Tibial artery (tissue), 4 donors: Measurements from ENCODE around the gene RALGDS.
"Not testable (repeated sequence)": the region's sequence is repeated elsewhere in the genome, so short reads cannot be mapped to it uniquely, and the experiment has no call there.

ENCODE experiments used
- DNase-seq, 2 donors: peaks; one replicate each; pipeline ENCODE4 v3.0.0-alpha.2; 2019
- H3K27ac ChIP-seq, 2 donors: fragments of 200-600 bp; sonication (generic) in 1 of 2; 1 replicate in 1 of 2; 2 replicates in 1 of 2; pipeline ENCODE4 v1.5.1; 2018 to 2019; ENCODE audit warnings: mild to moderate bottlenecking in 1 of 2
- H3K27me3 ChIP-seq, 2 donors: fragments of 200-600 bp; sonication (generic) in 1 of 2; one replicate each; pipeline versions ENCODE4 v1.5.1 to v1.6.0; 2016 to 2019
- H3K36me3 ChIP-seq, 3 donors: fragments of 200-600 bp; sonication (generic) in 2 of 3; one replicate each; pipeline ENCODE4 v1.5.1; 2016 to 2019; ENCODE audit warnings: mild to moderate bottlenecking in 2 of 3
- H3K4me1 ChIP-seq, 4 donors: fragments of 200-600 bp; sonication (generic) in 2 of 4; 1 replicate in 3 of 4; 2 replicates in 1 of 4; pipeline ENCODE4 v1.5.1; 2016 to 2019
- H3K4me3 ChIP-seq, 2 donors: fragments of 200-600 bp; sonication (generic) in 1 of 2; 1 replicate in 1 of 2; 2 replicates in 1 of 2; pipeline ENCODE4 v1.5.1; 2018 to 2019; ENCODE audit warnings: mild to moderate bottlenecking in 2 of 2
- H3K9me3 ChIP-seq, 3 donors: fragments of 200-600 bp; sonication (generic) in 1 of 3; one replicate each; pipeline ENCODE4 v1.5.1; 2016 to 2019
- intact Hi-C: fragments of 100-400 bp; cut with DNase I; formaldehyde crosslinking; loops from one replicate; pipeline ENCODE4 v1.15.0; 2023; ENCODE audit warnings: low total_unique reads
- TF ChIP-seq, protein P1 (sequence below), 2 experiments: fragments of 200-600 bp in 1 of 2; fragments of 450-650 bp in 1 of 2; IDR thresholded peaks; one replicate each; pipeline ENCODE4 v1.5.1; 2017 to 2019; ENCODE audit warnings: antibody characterized with exemption in 2 of 2, mild to moderate bottlenecking in 1 of 2, moderate library complexity in 1 of 2

Gene RALGDS

DNA sequence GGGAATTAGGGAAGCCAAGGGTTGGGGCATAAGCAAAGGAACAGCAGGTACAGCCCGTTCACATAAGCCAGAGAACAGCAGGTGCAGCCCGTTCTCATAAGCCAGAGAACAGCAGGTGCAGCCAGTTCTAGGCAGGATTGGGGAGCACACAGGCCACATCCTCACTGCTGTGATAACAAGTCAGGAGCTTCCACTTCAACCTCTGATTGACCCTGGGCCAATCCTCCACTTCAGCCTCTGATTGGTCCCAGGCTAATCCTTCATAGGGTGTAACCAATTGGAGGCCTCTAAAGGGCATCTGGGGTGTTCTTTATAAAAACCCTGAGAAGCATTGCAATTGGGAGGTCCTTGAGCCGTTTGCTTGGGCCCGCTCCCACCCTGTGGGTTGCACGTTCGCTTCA is 31.8 kb downstream of the RALGDS start:
- H3K36me3 ChIP-seq, result no peaks in the 10 kb centered on the region
- peak in 1 of 2 donors; percentile 15 for DNase-seq
- H3K9me3 ChIP-seq, result no peaks in the 10 kb centered on the region
- no peaks in the 10 kb centered on the region for H3K4me1 ChIP-seq
- H3K27ac ChIP-seq, result no peak overlapping the region
- H3K4me3 ChIP-seq, result no peak overlapping the region
- no peaks in the 10 kb centered on the region for H3K27me3 ChIP-seq
- intact Hi-C loops, result no loop called here
- TF ChIP-seq, protein P1, sequence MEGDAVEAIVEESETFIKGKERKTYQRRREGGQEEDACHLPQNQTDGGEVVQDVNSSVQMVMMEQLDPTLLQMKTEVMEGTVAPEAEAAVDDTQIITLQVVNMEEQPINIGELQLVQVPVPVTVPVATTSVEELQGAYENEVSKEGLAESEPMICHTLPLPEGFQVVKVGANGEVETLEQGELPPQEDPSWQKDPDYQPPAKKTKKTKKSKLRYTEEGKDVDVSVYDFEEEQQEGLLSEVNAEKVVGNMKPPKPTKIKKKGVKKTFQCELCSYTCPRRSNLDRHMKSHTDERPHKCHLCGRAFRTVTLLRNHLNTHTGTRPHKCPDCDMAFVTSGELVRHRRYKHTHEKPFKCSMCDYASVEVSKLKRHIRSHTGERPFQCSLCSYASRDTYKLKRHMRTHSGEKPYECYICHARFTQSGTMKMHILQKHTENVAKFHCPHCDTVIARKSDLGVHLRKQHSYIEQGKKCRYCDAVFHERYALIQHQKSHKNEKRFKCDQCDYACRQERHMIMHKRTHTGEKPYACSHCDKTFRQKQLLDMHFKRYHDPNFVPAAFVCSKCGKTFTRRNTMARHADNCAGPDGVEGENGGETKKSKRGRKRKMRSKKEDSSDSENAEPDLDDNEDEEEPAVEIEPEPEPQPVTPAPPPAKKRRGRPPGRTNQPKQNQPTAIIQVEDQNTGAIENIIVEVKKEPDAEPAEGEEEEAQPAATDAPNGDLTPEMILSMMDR (IDR thresholded peaks at IDR 0.05), result no peak

DNA sequence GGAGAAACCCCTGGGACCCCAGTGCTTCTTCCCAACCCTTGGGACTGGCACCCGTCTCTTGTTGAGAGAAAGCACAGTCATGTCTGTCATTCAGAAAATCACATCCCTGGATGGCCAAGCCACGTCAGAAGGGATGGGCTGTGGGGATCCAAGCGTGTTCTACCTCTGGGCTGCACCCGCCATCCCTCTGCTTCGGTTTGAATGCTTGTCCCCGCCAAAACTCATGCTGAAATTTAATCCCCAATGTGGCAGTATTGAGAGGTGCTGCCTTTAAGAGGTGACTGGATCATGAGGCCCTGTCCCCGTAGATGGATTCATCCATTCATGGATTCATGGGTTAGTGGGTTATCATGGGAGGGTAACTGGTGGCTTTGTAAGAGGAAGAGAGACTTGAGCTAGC is 32.3 kb downstream of the RALGDS start:
- TF ChIP-seq, protein P1 (IDR thresholded peaks at IDR 0.05), result no peak
- intact Hi-C loops, result no loop called here

DNA sequence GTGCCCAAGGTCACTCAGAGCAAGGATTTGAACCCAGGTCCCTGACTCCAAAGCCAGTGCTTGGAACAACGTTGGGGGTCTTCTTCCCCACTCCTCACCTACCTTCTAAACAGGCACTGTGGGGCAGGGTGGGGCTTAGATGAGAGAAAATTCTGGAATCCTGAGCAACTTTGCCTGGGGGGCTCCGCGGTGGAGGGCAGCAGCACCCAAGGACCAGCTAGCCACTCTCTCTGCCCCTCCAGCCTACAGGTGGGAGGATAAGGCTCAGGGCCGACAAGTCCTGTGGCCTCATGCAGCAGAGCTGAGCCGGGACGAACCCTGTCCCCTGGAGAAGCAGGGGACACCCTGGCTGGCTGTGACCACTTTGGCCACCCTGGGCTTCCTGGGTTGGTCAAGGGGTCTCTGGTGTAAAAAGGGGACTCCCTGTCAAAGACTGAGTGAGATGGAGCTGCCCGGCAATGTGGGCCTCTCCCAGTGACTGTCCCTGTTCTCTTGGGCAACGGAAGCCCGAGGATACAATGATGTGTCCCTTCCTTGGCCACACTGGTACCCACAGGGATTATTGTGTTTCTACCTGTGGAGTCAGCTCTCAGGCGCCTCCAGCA is 32.8 kb downstream of the RALGDS start:
- no peaks in the 10 kb centered on the region for H3K9me3 ChIP-seq

More for the DNA sequence above, 32.3 kb downstream of the RALGDS start:
- Histone ChIP-seq H3K27ac (no peak overlapping the region), H3K4me3 (no peak overlapping the region), H3K36me3 (no peaks in the 10 kb centered on the region), H3K27me3 (no peaks in the 10 kb centered on the region), H3K9me3 (no peaks in the 10 kb centered on the region), H3K4me1 (no peaks in the 10 kb centered on the region)
- no peak for DNase-seq

DNA sequence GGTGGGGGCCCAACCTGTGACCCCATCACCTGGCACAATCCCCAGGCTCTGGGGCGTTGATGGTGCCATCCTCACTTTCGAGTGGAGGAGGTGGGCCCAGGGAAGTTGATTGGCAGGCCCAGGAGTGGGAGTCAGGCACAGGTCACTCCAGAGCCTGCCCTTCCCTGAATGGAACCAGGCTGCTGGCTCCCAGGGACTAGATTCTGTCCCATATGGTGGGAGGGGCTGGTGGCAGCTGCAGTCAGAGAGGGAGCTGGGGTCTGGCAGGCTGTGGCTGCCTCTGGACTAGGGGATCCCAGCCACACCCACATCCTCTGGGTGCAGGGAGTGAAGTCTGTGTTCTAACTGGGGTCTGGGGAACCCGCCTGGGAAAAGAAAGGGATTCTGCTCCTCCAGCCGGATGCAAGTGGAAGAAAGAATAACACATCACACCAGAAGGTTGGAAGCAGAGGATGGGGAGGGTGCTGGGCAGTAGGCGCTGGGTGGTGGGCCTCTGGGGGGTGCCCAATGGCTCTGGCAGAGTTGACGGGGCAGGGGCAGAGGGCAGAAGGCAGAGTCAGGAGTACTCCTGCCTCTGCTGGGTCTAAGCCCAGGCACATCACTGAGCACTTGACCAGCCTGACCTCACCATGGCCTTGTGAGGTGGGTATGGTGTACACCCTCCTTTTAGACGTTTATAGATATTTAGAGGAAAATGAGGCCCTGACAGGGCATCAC is 33.5 kb downstream of the RALGDS start:
- Histone ChIP-seq H3K9me3 (no peaks in the 10 kb centered on the region), H3K27me3 (no peaks in the 10 kb centered on the region), H3K27ac (no peak overlapping the region), H3K36me3 (no peaks in the 10 kb centered on the region), H3K4me1 (no peaks in the 10 kb centered on the region), H3K4me3 (no peak overlapping the region)
- DNase-seq, result peak in 1 of 2 donors; percentile 48
- intact Hi-C loops, result loop anchor here (1.0 kb wide), 1 partner anchor 17 kb away; no protein-coding TSS in a partner anchor
- TF ChIP-seq, protein P1 (IDR thresholded peaks at IDR 0.05), result no peak

More for the DNA sequence above, 32.8 kb downstream of the RALGDS start:
- Histone ChIP-seq H3K27ac (no peak overlapping the region), H3K4me1 (no peaks in the 10 kb centered on the region), H3K27me3 (no peaks in the 10 kb centered on the region), H3K36me3 (no peaks in the 10 kb centered on the region), H3K4me3 (no peak overlapping the region)
- peak in 1 of 2 donors; percentile 51 for DNase-seq
- intact Hi-C loops, result no loop called here
- TF ChIP-seq, protein P1 (IDR thresholded peaks at IDR 0.05), result no peak

DNA sequence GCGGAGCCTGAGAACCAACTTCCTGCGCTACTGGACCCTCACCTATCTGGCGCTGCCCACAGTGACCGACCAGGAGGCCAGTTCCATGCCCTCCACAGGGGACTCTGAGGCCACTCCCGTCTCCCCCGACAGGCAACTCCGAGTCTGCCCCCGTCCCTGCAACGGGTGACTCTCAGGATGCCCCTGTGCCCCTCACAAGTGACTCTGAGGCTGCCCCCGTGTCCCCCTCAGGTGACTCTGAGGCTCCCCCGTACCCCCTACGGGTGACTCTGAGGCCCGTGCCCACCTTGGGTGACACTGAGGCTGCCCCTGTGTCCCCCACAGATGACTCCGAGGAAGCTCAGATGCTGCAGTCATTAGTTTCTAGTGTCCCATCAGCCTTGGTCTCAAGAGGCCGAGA is 34.1 kb downstream of the RALGDS start:
- Histone ChIP-seq H3K27ac (no peak overlapping the region), H3K4me1 (no peaks in the 10 kb centered on the region)
- DNase-seq, result no peak

DNA sequence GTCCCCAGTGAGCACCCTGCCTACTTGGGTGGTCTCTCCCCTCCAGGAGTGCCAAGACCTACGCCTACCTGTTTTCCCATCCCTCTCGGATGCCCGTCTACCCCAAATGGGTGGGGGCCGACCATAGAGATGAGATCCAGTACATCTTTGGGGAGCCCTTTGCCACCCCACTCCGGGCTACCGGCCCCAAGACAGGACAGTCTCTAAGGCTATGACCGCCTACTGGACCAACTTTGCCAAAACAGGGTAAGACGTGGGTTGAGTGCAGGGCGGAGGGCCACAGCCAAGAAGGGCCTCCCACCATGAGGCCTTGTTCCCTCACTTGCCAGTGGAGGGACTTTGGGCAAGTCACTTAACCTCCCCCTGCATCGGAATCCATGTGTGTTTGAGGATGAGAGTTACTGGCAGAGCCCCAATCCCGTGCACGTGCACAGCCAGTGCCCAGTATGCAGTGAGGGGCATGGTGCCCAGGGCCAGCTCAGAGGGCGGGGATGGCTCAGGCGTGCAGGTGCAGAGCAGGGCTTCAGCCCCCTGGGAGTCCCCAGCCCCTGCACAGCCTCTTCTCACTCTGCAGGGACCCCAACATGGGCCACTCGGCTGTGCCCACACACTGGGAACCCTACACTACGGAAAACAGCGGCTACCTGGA is 34.7 kb downstream of the RALGDS start:
- H3K27me3 ChIP-seq, DNase-seq, H3K4me1 ChIP-seq, H3K27ac ChIP-seq, H3K9me3 ChIP-seq, H3K4me3 ChIP-seq, intact Hi-C loops, H3K36me3 ChIP-seq: not testable (repeated sequence)

More for the DNA sequence above, 34.1 kb downstream of the RALGDS start:
- Histone ChIP-seq H3K9me3 (no peaks in the 10 kb centered on the region), H3K4me3 (no peak overlapping the region), H3K36me3 (no peaks in the 10 kb centered on the region), H3K27me3 (no peaks in the 10 kb centered on the region)
- intact Hi-C loops, result loop anchor here (1.0 kb wide), 1 partner anchor 17 kb away; no protein-coding TSS in a partner anchor
- TF ChIP-seq, protein P1 (IDR thresholded peaks at IDR 0.05), result no peak

DNA sequence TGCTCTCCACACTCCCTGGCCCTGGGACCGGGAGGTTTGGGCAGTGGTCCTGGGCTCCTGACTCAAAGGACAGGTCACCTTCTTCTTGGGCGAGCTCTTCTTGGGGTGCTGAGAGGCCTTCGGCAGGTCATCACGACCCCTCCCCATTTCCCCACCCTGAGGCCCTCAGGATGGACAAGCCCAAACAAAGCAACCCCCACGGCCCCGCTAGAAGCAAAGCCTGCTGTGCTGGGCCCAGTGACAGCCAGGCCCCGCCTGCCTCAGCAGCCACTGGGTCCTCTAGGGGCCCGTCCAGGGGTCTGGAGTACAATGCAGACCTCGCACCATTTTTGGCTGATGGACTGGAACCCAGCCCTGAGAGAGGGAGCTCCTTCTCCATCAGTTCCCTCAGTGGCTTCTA is 37.4 kb downstream of the RALGDS start:
- intact Hi-C loops, DNase-seq: not testable (repeated sequence)

DNA sequence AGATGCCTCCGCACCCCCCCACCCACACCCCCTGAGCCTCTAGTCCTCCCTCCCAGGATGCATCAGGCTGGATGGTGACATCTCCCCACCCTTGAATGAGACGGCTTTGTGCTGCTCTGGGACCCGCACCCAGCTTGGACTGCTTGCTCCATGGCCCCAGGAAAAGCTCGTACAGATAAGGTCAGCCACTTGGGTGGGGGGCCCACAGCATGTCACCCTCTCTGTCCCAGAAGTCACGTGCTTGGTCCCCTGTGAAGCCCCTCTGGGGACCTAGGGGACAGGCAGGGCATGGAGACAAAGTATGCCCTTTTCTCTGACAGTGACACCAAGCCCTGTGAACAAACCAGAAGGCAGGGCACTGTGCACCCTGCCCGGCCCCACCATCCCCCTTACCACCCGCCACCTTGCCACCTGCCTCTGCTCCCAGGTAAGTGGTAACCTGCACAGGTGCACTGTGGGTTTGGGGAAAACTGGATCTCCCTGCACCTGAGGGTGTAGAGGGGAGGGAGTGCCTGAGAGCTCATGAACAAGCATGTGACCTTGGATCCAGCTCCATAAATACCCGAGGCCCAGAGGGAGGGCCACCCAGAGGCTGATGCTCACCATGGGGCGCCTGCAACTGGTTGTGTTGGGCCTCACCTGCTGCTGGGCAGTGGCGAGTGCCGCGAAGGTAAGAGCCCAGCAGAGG is 38.9 kb downstream of the RALGDS start:
- H3K9me3 ChIP-seq, intact Hi-C loops, DNase-seq, H3K4me3 ChIP-seq, H3K4me1 ChIP-seq, H3K27me3 ChIP-seq, H3K27ac ChIP-seq, H3K36me3 ChIP-seq: not testable (repeated sequence)

More for the DNA sequence above, 37.4 kb downstream of the RALGDS start:
- H3K36me3 ChIP-seq, H3K9me3 ChIP-seq, H3K4me1 ChIP-seq, H3K27ac ChIP-seq, H3K27me3 ChIP-seq, H3K4me3 ChIP-seq: not testable (repeated sequence)
